ENCODE results near the gene SLC19A1. TPM values are rescaled to one million over a fixed set of nuclear protein-coding genes. Genes with fewer than 3 reads are reported as not detected.

Gene SLC19A1
- total RNA-seq, 1 donor = 7.4 TPM

DNA sequence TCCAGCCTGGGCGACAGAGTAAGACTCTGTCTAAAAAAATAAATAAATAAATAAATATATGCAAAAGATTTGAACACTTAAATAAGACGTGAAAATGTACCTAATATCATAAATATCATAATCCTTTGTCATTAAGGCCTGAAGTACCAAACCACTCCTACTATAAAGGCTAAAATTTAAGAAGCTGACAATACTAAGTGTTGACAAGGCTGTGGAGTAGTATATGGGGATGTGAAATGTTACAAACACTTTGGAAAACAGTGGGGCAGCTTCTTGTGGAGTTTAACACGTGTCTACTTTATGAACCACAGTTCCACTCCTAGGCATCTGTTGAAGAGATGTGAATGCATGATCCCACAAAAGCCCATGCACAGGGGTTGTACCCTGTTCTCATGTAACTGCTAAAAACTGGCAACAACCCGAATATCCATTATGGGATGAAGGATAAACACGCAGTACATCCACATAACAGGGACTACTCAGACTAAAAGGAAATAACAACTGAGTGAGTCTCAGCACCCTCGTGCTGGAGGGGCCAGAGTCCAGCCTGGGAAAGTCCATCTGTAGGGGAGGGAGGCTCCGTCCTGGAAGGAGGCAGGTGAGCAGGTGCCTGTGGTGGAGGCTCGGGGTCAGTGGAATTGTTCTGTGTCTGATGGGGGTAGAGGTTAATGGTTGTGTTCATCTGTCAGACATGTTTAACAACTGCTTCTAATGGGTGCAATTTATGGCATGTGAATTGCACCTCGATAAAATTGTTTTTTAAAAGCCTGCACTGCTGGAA is 6.7 kb upstream of the SLC19A1 start:
- TF ChIP-seq, protein P1, sequence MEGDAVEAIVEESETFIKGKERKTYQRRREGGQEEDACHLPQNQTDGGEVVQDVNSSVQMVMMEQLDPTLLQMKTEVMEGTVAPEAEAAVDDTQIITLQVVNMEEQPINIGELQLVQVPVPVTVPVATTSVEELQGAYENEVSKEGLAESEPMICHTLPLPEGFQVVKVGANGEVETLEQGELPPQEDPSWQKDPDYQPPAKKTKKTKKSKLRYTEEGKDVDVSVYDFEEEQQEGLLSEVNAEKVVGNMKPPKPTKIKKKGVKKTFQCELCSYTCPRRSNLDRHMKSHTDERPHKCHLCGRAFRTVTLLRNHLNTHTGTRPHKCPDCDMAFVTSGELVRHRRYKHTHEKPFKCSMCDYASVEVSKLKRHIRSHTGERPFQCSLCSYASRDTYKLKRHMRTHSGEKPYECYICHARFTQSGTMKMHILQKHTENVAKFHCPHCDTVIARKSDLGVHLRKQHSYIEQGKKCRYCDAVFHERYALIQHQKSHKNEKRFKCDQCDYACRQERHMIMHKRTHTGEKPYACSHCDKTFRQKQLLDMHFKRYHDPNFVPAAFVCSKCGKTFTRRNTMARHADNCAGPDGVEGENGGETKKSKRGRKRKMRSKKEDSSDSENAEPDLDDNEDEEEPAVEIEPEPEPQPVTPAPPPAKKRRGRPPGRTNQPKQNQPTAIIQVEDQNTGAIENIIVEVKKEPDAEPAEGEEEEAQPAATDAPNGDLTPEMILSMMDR (IDR thresholded peaks at IDR 0.05; ENCODE audit: insufficient read depth, low read length) = no peak
- DNase-seq (ENCODE audit: low read depth) = no peak
- H3K4me3 ChIP-seq (ENCODE audit: low read depth, low read length) = no peak overlapping the region

- DNase-seq (ENCODE audit: low read depth) = no peak
- H3K4me3 ChIP-seq (ENCODE audit: low read depth, low read length) = no peak overlapping the region
- TF ChIP-seq, protein P1 (IDR thresholded peaks at IDR 0.05; ENCODE audit: insufficient read depth, low read length) = no peak
Measured at GRCh38 chr21:45547545-45547900, 5.3 kb upstream of the SLC19A1 start.

DNA sequence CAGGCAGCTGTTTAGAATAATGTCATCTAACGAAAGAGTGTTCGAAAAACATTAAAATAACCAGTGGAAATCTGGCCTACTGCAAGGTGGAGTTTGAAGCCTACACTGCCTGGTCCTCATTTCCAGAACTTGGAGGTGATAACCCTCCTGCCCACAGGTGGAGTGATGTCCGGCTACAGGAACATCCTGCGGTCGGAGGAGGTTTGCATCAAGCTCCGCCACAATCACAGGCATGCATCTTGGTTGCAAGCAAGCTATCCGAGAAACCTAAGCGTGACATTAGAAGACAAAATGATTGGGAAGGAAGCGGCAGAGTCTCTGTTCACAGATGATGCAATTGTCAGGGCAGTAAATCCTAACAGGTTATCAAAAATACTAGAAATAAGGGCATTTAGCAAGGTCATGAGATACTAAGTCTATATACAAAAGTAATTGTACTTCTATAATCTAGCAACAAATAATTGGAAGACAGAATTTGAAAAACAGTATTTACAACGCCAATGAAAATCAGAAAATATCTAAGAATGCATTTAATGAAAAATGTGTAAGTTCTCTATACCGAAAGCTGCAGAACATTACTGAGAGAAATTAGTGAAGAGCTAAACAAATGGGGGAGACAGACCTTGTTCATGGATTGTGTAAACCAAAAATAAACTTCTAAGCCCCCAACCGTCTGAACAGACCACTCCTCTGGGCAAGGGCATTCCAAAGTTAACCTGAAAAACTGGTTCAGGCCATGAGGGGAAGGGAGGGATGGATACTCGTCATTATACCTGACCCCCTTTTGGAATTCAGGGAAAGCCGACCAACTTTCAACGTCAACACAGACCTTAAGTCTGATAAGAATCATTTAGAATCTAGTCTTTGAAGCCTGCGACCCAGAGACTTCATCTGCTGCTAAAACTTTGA is 4.7 kb upstream of the SLC19A1 start:
- TF ChIP-seq, protein P1 (IDR thresholded peaks at IDR 0.05; ENCODE audit: insufficient read depth, low read length) = no peak
- DNase-seq (ENCODE audit: low read depth) = no peak
- no peak overlapping the region for H3K4me3 ChIP-seq (ENCODE audit: low read depth, low read length)

GRCh38 chr21:45545691-45546531 is 3.7 kb upstream of the SLC19A1 start:
- TF ChIP-seq, protein P1 (IDR thresholded peaks at IDR 0.05; ENCODE audit: insufficient read depth, low read length) = no peak
- no peak for DNase-seq (ENCODE audit: low read depth)

GRCh38 chr21:45545236-45545570 is 3.0 kb upstream of the SLC19A1 start:
- TF ChIP-seq, protein P1 (IDR thresholded peaks at IDR 0.05; ENCODE audit: insufficient read depth, low read length) = no peak
- DNase-seq (ENCODE audit: low read depth) = no peak
- H3K4me3 ChIP-seq (ENCODE audit: low read depth, low read length) = no peak overlapping the region

More at GRCh38 chr21:45545691-45546531, 3.7 kb upstream of the SLC19A1 start:
- no peak overlapping the region for H3K4me3 ChIP-seq (ENCODE audit: low read depth, low read length)

DNA sequence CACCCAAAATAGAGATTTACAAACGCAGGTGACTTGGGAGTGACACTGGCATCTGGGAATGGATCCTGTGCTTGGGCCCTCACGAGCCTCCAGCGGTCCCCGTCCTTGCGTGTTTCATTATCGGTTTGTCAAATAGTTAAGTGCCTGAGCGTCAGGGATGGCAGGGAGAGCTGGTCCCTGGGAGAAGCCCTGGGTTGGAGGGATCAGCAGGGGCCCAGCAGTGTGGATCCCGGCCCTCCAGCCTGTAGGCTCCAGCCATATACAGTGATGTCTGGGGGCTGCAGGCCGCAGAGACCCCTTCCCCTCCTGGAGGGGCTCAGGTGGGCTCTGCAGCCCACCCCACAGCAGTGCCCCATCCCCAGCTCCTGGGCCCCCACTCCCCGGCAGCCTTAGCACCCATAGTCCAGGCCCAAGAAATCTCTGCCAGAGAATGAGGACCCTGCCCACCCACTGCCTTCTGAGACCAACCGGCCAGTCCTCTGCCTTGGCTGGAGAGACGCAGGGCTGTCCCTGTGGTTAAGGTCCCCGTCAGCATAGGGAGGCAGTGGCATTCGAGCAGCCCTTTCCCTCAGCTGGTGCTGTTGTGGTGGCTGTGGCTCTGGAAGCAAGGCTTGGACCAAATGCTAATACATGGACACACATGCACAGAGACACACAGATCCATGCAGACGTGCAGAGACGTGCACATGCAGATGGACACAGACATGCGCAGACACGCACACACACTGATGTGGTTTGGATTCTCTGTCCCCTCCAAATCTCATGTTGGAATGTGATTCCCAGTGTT is 2.4 kb upstream of the SLC19A1 start:
- TF ChIP-seq, protein P1 (IDR thresholded peaks at IDR 0.05; ENCODE audit: insufficient read depth, low read length) = no peak
- H3K4me3 ChIP-seq (ENCODE audit: low read depth, low read length) = no peak overlapping the region
- no peak for DNase-seq (ENCODE audit: low read depth)
